H1 (cell line): Measurements from ENCODE around the gene LILRB1.

Experiments used
- CEBPB ChIP-seq: IDR thresholded peaks from 2 replicates; pipeline ENCODE4 v1.6.1; 2012; ENCODE audit warnings: low read depth, low read length
- CREB1 ChIP-seq: IDR thresholded peaks from 2 replicates; pipeline ENCODE4 v1.6.1; 2012; ENCODE audit warnings: inconsistent platforms
- CTCF ChIP-seq, 3 experiments: IDR thresholded peaks; 1 replicate in 2 of 3; 2 replicates in 1 of 3; pipeline versions ENCODE4 v1.5.1 to v1.6.1; 2011; ENCODE audit warnings: low read length in 3 of 3, mild to moderate bottlenecking in 3 of 3, inconsistent platforms in 2 of 3, low read depth in 1 of 3, moderate library complexity in 1 of 3; ENCODE audit not compliant: insufficient read depth in 1 of 3; ENCODE audit errors: control extremely low read depth in 1 of 3
- EP300 ChIP-seq, 2 experiments: IDR thresholded peaks; 1 replicate in 1 of 2; 2 replicates in 1 of 2; pipeline ENCODE4 v1.6.1; 2011 to 2012; ENCODE audit warnings: low read depth in 2 of 2, low read length in 2 of 2, mild to moderate bottlenecking in 2 of 2, borderline replicate concordance in 1 of 2, inconsistent platforms in 1 of 2, moderate library complexity in 1 of 2
- EZH2 ChIP-seq: fragments of 200-600 bp; sonication (generic); IDR thresholded peaks from 2 replicates; pipeline ENCODE4 v1.7.1; 2012; ENCODE audit warnings: low read depth, mild to moderate bottlenecking, moderate library complexity, low read length, inconsistent platforms; ENCODE audit not compliant: severe bottlenecking
- JUND ChIP-seq: IDR thresholded peaks from 2 replicates; pipeline ENCODE4 v1.6.1; 2011; ENCODE audit warnings: mild to moderate bottlenecking, improper control_type of control experiment, low read length
- POLR2A ChIP-seq, 2 experiments: IDR thresholded peaks; 1 replicate in 1 of 2; 2 replicates in 1 of 2; pipeline ENCODE4 v1.6.1; 2011; ENCODE audit warnings: low read depth in 2 of 2, low read length in 2 of 2, mild to moderate bottlenecking in 2 of 2; ENCODE audit errors: control extremely low read depth in 1 of 2
- RNF2 ChIP-seq: fragments of 200-900, 300-1000 bp; sonication (generic); IDR thresholded peaks from 2 replicates; pipeline ENCODE4 v1.7.1; 2016; ENCODE audit warnings: borderline replicate concordance, low read depth, mild to moderate bottlenecking, antibody characterized with exemption, low read length; ENCODE audit not compliant: poor library complexity, severe bottlenecking; ENCODE audit errors: missing control alignments
- SP1 ChIP-seq: IDR thresholded peaks from 2 replicates; pipeline ENCODE4 v1.6.1; 2011; ENCODE audit warnings: low read depth, low read length
- YY1 ChIP-seq: IDR thresholded peaks from 2 replicates; pipeline ENCODE4 v1.6.1; 2011; ENCODE audit warnings: low read depth, mild to moderate bottlenecking, low read length
- TF ChIP-seq, protein P1 (sequence below): IDR thresholded peaks from 2 replicates; pipeline ENCODE4 v1.6.1; 2012; ENCODE audit warnings: inconsistent platforms

DNA sequence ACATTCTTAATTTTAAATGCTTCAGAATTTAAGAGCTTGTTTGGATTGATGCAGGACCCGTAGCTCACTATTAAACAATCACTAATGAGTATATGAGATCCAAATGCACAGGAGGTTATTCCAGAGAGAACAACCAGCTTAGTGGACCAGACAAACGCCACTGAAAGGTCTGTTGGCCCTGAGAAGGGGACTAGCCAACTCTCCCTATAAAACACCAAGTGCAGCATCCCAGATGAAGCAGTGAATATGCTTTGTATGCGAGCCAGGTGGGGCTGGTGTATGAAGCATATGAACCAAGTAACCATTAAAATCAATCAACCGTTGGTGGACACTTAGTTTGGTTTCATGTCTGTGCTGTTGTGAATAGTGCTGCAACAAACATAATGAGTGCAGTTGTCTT, 9.8 kb upstream of the LILRB1 start:
- TF ChIP-seq EP300 (IDR thresholded peaks at IDR 0.05; ENCODE audit: borderline replicate concordance in 1 of 2, low read depth in 2 of 2, low read length in 2 of 2) (no peak), CREB1 (no peak), CEBPB (no peak), RNF2 (no peak), CTCF (IDR thresholded peaks at IDR 0.05; ENCODE audit: control extremely low read depth in 1 of 3, insufficient read depth in 1 of 3, low read depth in 1 of 3, low read length in 3 of 3) (no peak), POLR2A (IDR thresholded peaks at IDR 0.05; ENCODE audit: control extremely low read depth in 1 of 2, low read depth in 2 of 2, low read length in 2 of 2) (no peak), YY1 (no peak), SP1 (no peak), JUND (no peak), EZH2 (no peak)
- TF ChIP-seq, protein P1, sequence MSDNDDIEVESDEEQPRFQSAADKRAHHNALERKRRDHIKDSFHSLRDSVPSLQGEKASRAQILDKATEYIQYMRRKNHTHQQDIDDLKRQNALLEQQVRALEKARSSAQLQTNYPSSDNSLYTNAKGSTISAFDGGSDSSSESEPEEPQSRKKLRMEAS = no peak
